Body of pancreas (tissue), 4 donors: ENCODE data around the gene FOXP1.

Experiments
- CTCF ChIP-seq, 7 experiments: fragments of 450-650 bp in 4 of 7; fragments of 200-600 bp in 3 of 7; sonication (generic) in 3 of 7; IDR thresholded peaks; one replicate each; pipeline ENCODE4 v1.5.1; 2016 to 2019; ENCODE audit warnings: antibody characterized with exemption in 7 of 7
- POLR2A ChIP-seq, 3 donors: fragments of 450-650 bp; IDR thresholded peaks; one replicate each; pipeline ENCODE4 v1.6.1; 2016; ENCODE audit warnings: antibody characterized with exemption in 3 of 3, mild to moderate bottlenecking in 2 of 3

GRCh38 chr3:71593106-71593505, 9.6 kb upstream of the FOXP1 start:
- no peak for TF ChIP-seq CTCF (IDR thresholded peaks at IDR 0.05)
- TF ChIP-seq POLR2A (IDR thresholded peaks at IDR 0.05): no peak
